K562 (cell line): ENCODE measurements around the gene GALNT16. TPM values are rescaled to one million over a fixed set of nuclear protein-coding genes. Genes with fewer than 3 reads are reported as not detected.

Source experiments
- ATAC-seq: fragments of 200-7000 bp; cut with Tn5 transposase; 3 replicates; pipeline ENCODE4 v1.9.1; 2020; ENCODE audit warnings: moderate library complexity
- BruUV-seq: library from RNA; stranded (reverse); fragments of 400-500 nt; replicated peaks from 2 replicates; lab custom pipeline; 2021; lab: Mats Ljungman, UMichigan
- CTCF ChIA-PET: fragments of 300-600 bp; formaldehyde crosslinking; extraction: SDS; loops from one replicate; lab custom pipeline; 2021; ENCODE audit warnings: low intra/inter-chr PET ratio; lab: Yijun Ruan, JAX
- POLR2A ChIA-PET: fragments of 300-600, 350-650 bp; sonication (Branson Sonifier 250); formaldehyde crosslinking; extraction: SDS; loops from one replicate; lab custom pipeline; 2021; ENCODE audit warnings: antibody characterized with exemption, inconsistent platforms; lab: Yijun Ruan, JAX
- DNase-seq, 4 experiments: peaks; one replicate each; pipeline versions ENCODE4 v3.0.0 to v3.0.0-alpha.2; 2011 to 2018; ENCODE audit warnings: low spot score in 3 of 4, mixed read lengths in 3 of 4; ENCODE audit errors: extremely low read depth in 1 of 4
- FAIRE-seq: peaks from 2 replicates; lab custom pipeline; 2011; peaks lifted over from hg19 to GRCh38; lab: Jason Lieb, UNC
- H2AFZ ChIP-seq: 2 replicates; pipeline ENCODE4 v1.6.0; 2011; ENCODE audit warnings: low read depth, low read length, control low read depth, inconsistent platforms
- H3K27ac ChIP-seq: fragments of 200-600 bp; 3 replicates; pipeline ENCODE4 v1.8.0; 2011; ENCODE audit warnings: low read depth, mild to moderate bottlenecking, control low read depth, inconsistent platforms, low read length, moderate library complexity, mixed read lengths; ENCODE audit errors: extremely low read depth
- H3K27me3 ChIP-seq, 2 experiments: fragments of 300-600 bp in 1 of 2; 2 replicates in 1 of 2; 3 replicates in 1 of 2; pipeline versions ENCODE4 v1.6.0 to v1.8.0; 2011; ENCODE audit warnings: inconsistent platforms in 2 of 2, low read length in 2 of 2, mild to moderate bottlenecking in 1 of 2, mixed read lengths in 1 of 2, moderate library complexity in 1 of 2; ENCODE audit not compliant: control insufficient read depth in 2 of 2, insufficient read depth in 2 of 2
- H3K36me3 ChIP-seq: fragments of 300-600 bp; 3 replicates; pipeline ENCODE4 v1.8.0; 2011; ENCODE audit warnings: mild to moderate bottlenecking, low read length, inconsistent platforms; ENCODE audit not compliant: control insufficient read depth, insufficient read depth
- H3K4me1 ChIP-seq, 2 experiments: fragments of 200-600 bp in 1 of 2; replicated peaks in 1 of 2; 2 replicates in 1 of 2; 3 replicates in 1 of 2; pipeline versions ENCODE4 v1.5.1 to v1.8.0; 2011; ENCODE audit warnings: inconsistent platforms in 2 of 2, low read length in 2 of 2, mild to moderate bottlenecking in 1 of 2, mixed read lengths in 1 of 2, moderate library complexity in 1 of 2; ENCODE audit not compliant: control insufficient read depth in 2 of 2, insufficient read depth in 2 of 2
- H3K4me2 ChIP-seq: 2 replicates; pipeline ENCODE4 v1.6.1; 2011; ENCODE audit warnings: low read length, control low read depth, inconsistent platforms, mixed read lengths; ENCODE audit not compliant: insufficient read depth
- H3K4me3 ChIP-seq: fragments of 200-600 bp; sonication (generic), shearing (Covaris generic); 2 replicates; pipeline ENCODE4 v1.5.1; 2016; ENCODE audit warnings: control low read depth, inconsistent platforms
- H3K79me2 ChIP-seq: fragments of 200-600 bp; 3 replicates; pipeline ENCODE4 v1.8.0; 2011; ENCODE audit warnings: low read length, inconsistent platforms; ENCODE audit not compliant: control insufficient read depth, insufficient read depth
- H3K9ac ChIP-seq, 2 experiments: 2 replicates each; pipeline versions ENCODE4 v1.6.0 to v1.6.1; 2011; ENCODE audit warnings: low read depth in 2 of 2, low read length in 2 of 2, control low read depth in 1 of 2, inconsistent platforms in 1 of 2, mild to moderate bottlenecking in 1 of 2, mixed read lengths in 1 of 2; ENCODE audit not compliant: insufficient read depth in 1 of 2
- H3K9me1 ChIP-seq: one replicate; pipeline ENCODE4 v1.6.0; 2011; ENCODE audit warnings: inconsistent platforms, mild to moderate bottlenecking, low read length, moderate library complexity; ENCODE audit not compliant: control insufficient read depth, insufficient read depth
- H3K9me3 ChIP-seq: replicated peaks from 2 replicates; pipeline ENCODE4 v1.5.1; 2011; ENCODE audit warnings: low read depth, low read length, inconsistent platforms; ENCODE audit not compliant: control insufficient read depth, insufficient read depth
- H4K20me1 ChIP-seq: replicated peaks from 2 replicates; pipeline ENCODE4 v1.6.1; 2011; ENCODE audit warnings: low read length, inconsistent platforms, mixed read lengths; ENCODE audit not compliant: control insufficient read depth, insufficient read depth
- NR1H2 ChIP-seq: sonication (generic); formaldehyde crosslinking; IDR thresholded peaks from 2 replicates; pipeline ENCODE4 v1.4.0; 2020; ENCODE audit warnings: mild to moderate bottlenecking, missing genetic modification reagents
- REST ChIP-seq, 2 experiments: fragments of 450-650 bp; formaldehyde crosslinking in 1 of 2; IDR thresholded peaks; 2 replicates each; pipeline versions ENCODE4 v1.4.0 to v1.6.1; 2014 to 2020; ENCODE audit warnings: mild to moderate bottlenecking in 2 of 2, borderline replicate concordance in 1 of 2, low read depth in 1 of 2
- USF1 ChIP-seq: sonication (generic); formaldehyde crosslinking; IDR thresholded peaks from 2 replicates; pipeline ENCODE4 v1.9.0; 2022; ENCODE audit warnings: mild to moderate bottlenecking, missing genetic modification reagents
- ZBTB9 ChIP-seq: fragments of 450-650 bp; formaldehyde crosslinking; IDR thresholded peaks from 2 replicates; pipeline ENCODE4 v1.4.0; 2020; ENCODE audit warnings: mild to moderate bottlenecking, moderate library complexity
- ZMIZ1 ChIP-seq, 2 experiments: fragments of 150-350 bp in 1 of 2; IDR thresholded peaks; 2 replicates each; pipeline ENCODE4 v1.6.1; 2012 to 2016; ENCODE audit warnings: low read depth in 2 of 2, low read length in 2 of 2, mild to moderate bottlenecking in 1 of 2, moderate library complexity in 1 of 2
- WGBS: fragments of 100-300 bp; shearing (Covaris generic); methylation state at CpG from one replicate; pipeline ENCODE4 v1.1.6; 2016; ENCODE audit warnings: low coverage, mixed read lengths; ENCODE audit not compliant: insufficient coverage; ENCODE audit errors: missing lambda C conversion rate; 5-methylcytosine and 5-hydroxymethylcytosine counted together
- in situ Hi-C: fragments of 300-500 bp; cut with MboI; formaldehyde crosslinking; loops from 4 replicates; pipeline ENCODE4 v1.15.0; 2018; ENCODE audit warnings: inconsistent platforms, mixed read lengths
- intact Hi-C: fragments of 100-400 bp; cut with micrococcal nuclease; formaldehyde crosslinking; loops from 2 replicates; pipeline ENCODE4 v1.14.2; 2022
- polyA plus RNA-seq, 8 experiments: library from polyadenylated mRNA; depleted of rRNA in 4 of 8; stranded (reverse) in 5 of 8; unstranded in 3 of 8; fragments of >200 nt; fragmentation: Nextera tagmentation in 2 of 8; fragmentation: Illumina TruSeq in 1 of 8; extraction: Ambion mirVana in 2 of 8; extraction: Trizol in 1 of 8; gene quantifications; 2 replicates each; pipeline versions ENCODE4 v1.2.1 to v1.2.3, GENCODE V29; 2011 to 2014; ENCODE audit warnings: inconsistent platforms in 1 of 8, missing spikeins in 1 of 8
- total RNA-seq, 7 experiments: library from RNA; depleted of rRNA in 6 of 7; stranded (reverse); fragments of >200 nt in 6 of 7; fragmentation: Illumina TruSeq in 2 of 7; extraction: Trizol in 2 of 7; gene quantifications; 2 replicates each; pipeline versions ENCODE4 v1.2.1 to v1.2.3, GENCODE V29; 2011 to 2021; ENCODE audit warnings: low replicate concordance in 1 of 7

GALNT16 gene
- total and polyA plus RNA-seq, 9 of the 15 experiments (the other 6 are each of a cell fraction or from before 2014, with no cell fraction given) = not detected

- in situ Hi-C loops (no loop called here), intact Hi-C loops (no loop called here)
- H3K4me1 ChIP-seq = no peaks in the 10 kb centered on the region
- no peak overlapping the region for H3K4me3 ChIP-seq
- ChIA-PET CTCF (no interaction called here), POLR2A (interaction anchor here (0.6 kb wide), 1 partner anchor 9 kb away, joined by 3 read pairs; no protein-coding TSS in a partner anchor)
- no peaks in the 10 kb centered on the region for H3K9me3 ChIP-seq
- no peak overlapping the region for H3K9ac ChIP-seq
- no peak overlapping the region for H3K27ac ChIP-seq
- 16% methylated on average over 18 of the region's 18 CpGs for WGBS
- H3K9me1 ChIP-seq = no peaks in the 10 kb centered on the region
- no TSS peak for BruUV-seq
- FAIRE-seq = no peak
- no peak for DNase-seq
- 0 out of 2 replicates have a peak, but pooled peaks cover 3% of the 10 kb centered on the region for H4K20me1 ChIP-seq
- H3K79me2 ChIP-seq = no peaks in the 10 kb centered on the region
- no peaks in the 10 kb centered on the region for H3K36me3 ChIP-seq
- no peak for ATAC-seq
- H3K27me3 ChIP-seq = peaks cover 2 to 42% of the 10 kb centered on the region in 2 experiments; a peak in 4 of 5 replicates
- no peak overlapping the region for H3K4me2 ChIP-seq
- H2AFZ ChIP-seq = no peak overlapping the region
- TF ChIP-seq NR1H2 (no peak), ZMIZ1 (IDR thresholded peaks at IDR 0.05; ENCODE audit: low read depth in 2 of 2, low read length in 2 of 2) (no peak), USF1 (no peak), REST (IDR thresholded peaks at IDR 0.05; ENCODE audit: borderline replicate concordance) (no peak), REST (CRISPR knock-in tag; IDR thresholded peaks at IDR 0.05; ENCODE audit: low read depth) (no peak), ZBTB9 (no peak)
These were observed 60.8 kb downstream of the GALNT16 start for GRCh38 chr14:69320581-69321365.
